Measurements from ENCODE around the gene ADAT3. TPM values are rescaled to one million over a fixed set of nuclear protein-coding genes. Genes with fewer than 3 reads are reported as not detected.

Gene ADAT3
- total RNA-seq, 2 donors from 2014 or later = 7.5 to 13.3 TPM

DNA sequence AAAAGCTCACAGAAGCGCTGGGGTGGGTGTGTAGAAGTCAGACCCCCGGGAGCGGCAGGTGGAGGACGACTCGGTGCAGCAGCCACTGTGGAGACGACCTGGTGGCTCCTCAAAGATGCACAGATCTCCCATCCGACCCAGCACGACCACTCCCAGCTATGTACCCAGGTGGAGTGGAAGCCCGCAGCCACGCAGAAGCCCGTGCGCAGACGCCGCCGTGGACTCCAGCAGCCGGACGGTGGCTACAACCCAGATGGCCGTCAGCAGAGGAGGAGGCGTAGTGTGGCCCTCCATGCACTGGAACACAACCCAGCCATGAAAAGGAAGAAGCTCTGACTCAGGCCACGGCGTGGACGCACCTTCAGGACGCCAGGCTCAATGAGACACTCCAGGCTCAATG is 57.5 kb downstream of the ADAT3 start:
- Mint-ChIP-seq H3K36me3 (no peaks in the 10 kb centered on the region), H3K4me3 (no peak overlapping the region), H3K4me1 (ENCODE audit: low read depth in 2 of 2) (peaks cover 8 to 22% of the 10 kb centered on the region in 2 donors), H3K9me3 (no peaks in the 10 kb centered on the region), H3K27me3 (no peaks in the 10 kb centered on the region), H3K27ac (no peak overlapping the region)
- DNase-seq (ENCODE audit: low spot score) = no peak
- no peak for ATAC-seq

Other genes with a start within 250 kb of the ADAT3 start
- gene ONECUT3, start 151.9 kb upstream of the ADAT3 start, total RNA-seq = not detected
- 1 to 10 TPM; 2.3 to 2.8 TPM for gene ATP8B3, start 93.1 kb upstream of the ADAT3 start, total RNA-seq
- gene REXO1, start 56.9 kb upstream of the ADAT3 start, total RNA-seq = 100 to 1,000 TPM in 1 of 2 donors, 10 to 100 TPM in 1; 69.1 to 103 TPM
- gene KLF16, start 41.8 kb upstream of the ADAT3 start, total RNA-seq = 10 to 100 TPM; 18.0 to 49.8 TPM
- gene ABHD17A, start 19.9 kb upstream of the ADAT3 start, total RNA-seq = 100 to 1,000 TPM; 127 to 132 TPM
- 10 to 100 TPM; 34.8 to 66.2 TPM for gene SCAMP4, start within 50 bp of the ADAT3 start, total RNA-seq
- gene CSNK1G2, start 35.8 kb downstream of the ADAT3 start, total RNA-seq = 100 to 1,000 TPM in 1 of 2 donors, 10 to 100 TPM in 1; 57.5 to 103 TPM
- gene BTBD2, start 110.3 kb downstream of the ADAT3 start, total RNA-seq = 10 to 100 TPM; 19.9 to 23.0 TPM
- gene MKNK2, start 145.8 kb downstream of the ADAT3 start, total RNA-seq = 100 to 1,000 TPM; 303 to 308 TPM
- 100 to 1,000 TPM; 180 to 212 TPM for gene MOB3A, start 190.9 kb downstream of the ADAT3 start, total RNA-seq
- gene IZUMO4, start 191.5 kb downstream of the ADAT3 start, total RNA-seq = 1 to 10 TPM; 5.7 to 5.9 TPM
- gene AP3D1, start 246.2 kb downstream of the ADAT3 start, total RNA-seq = 100 to 1,000 TPM; 126 to 191 TPM

All from natural killer cell treated with Interleukin-12 subunit alpha and Interleukin-12 subunit beta and Interleukin-15 and Interleukin-18, amount 100 ng/mL, for 72 hours (primary cell).